BLaER1 treated with 17β-estradiol and CSF1 and Interleukin-3, amounts not matched to agents 10 nM and 100 nM (cell line): Measurements from ENCODE around the gene TMEM86B.
A peak's percentile ranks its signal among the peaks of the same experiment; 100 is the strongest.
"Not testable (repeated sequence)": the region's sequence is repeated elsewhere in the genome, so short reads cannot be mapped to it uniquely, and the experiment has no call there.

Experiments used
- H3K27ac ChIP-seq, 11 experiments: shearing (Covaris generic); formaldehyde crosslinking; 2 replicates each; pipeline ENCODE4 v1.8.1; 2022
- H3K27me3 ChIP-seq, 11 experiments: shearing (Covaris generic); formaldehyde crosslinking; 2 replicates each; pipeline ENCODE4 v1.8.1; 2022
- H3K36me3 ChIP-seq, 11 experiments: shearing (Covaris generic); formaldehyde crosslinking; 2 replicates each; pipeline ENCODE4 v1.8.1; 2022
- H3K4me1 ChIP-seq, 10 experiments: shearing (Covaris generic); formaldehyde crosslinking; 2 replicates each; pipeline ENCODE4 v1.8.1; 2022
- H3K4me2 ChIP-seq, 11 experiments: shearing (Covaris generic); formaldehyde crosslinking; 2 replicates each; pipeline ENCODE4 v1.8.1; 2022
- H3K4me3 ChIP-seq, 10 experiments: shearing (Covaris generic); formaldehyde crosslinking; 2 replicates each; pipeline ENCODE4 v1.8.1; 2022
- H3K9ac ChIP-seq, 11 experiments: shearing (Covaris generic); formaldehyde crosslinking; 2 replicates each; pipeline ENCODE4 v1.8.1; 2022
- H3K9me3 ChIP-seq, 11 experiments: shearing (Covaris generic); formaldehyde crosslinking; replicated peaks in 1 of 11; 2 replicates each; pipeline ENCODE4 v1.8.1; 2022
- H4K20me1 ChIP-seq, 11 experiments: shearing (Covaris generic); formaldehyde crosslinking; 2 replicates each; pipeline ENCODE4 v1.8.1; 2022
- Cebpa-rat ChIP-seq, 11 experiments: shearing (Covaris generic); IDR thresholded peaks; 2 replicates each; pipeline ENCODE4 v1.8.1; 2022

The TMEM86B gene

GRCh38 chr19:55206664-55207500 is 21.7 kb downstream of the TMEM86B start:
- Histone ChIP-seq H3K4me1 (peaks cover 7 to 29% (median 17%) of the 10 kb centered on the region in 10 experiments; a peak in 19 of 20 replicates), H3K27me3 (no peaks in the 10 kb centered on the region; a peak in 1 of 22 replicates), H3K9ac (peak overlapping the region in 4 of 11 experiments; percentile 17 to 49 (median 39); a peak in 4 of 22 replicates), H3K9me3 (peaks cover under 1 to 4% (median 2%) of the 10 kb centered on the region in 11 experiments; a peak in 18 of 22 replicates), H3K27ac (peak overlapping the region in 2 of 11 experiments; percentile 38 to 42; a peak in 3 of 22 replicates), H4K20me1 (no peaks in the 10 kb centered on the region), H3K4me3 (peak overlapping the region in 2 of 10 experiments; percentile 28 to 40; a peak in 3 of 20 replicates), H3K4me2 (peak overlapping the region; percentile 20 to 97 (median 61)), H3K36me3 (no peaks in the 10 kb centered on the region)
- no peak for TF ChIP-seq Cebpa-rat (IDR thresholded peaks at IDR 0.05)

- H3K27ac ChIP-seq, H3K9me3 ChIP-seq, H3K4me3 ChIP-seq, H3K36me3 ChIP-seq, H3K27me3 ChIP-seq, H3K4me2 ChIP-seq, H4K20me1 ChIP-seq, H3K9ac ChIP-seq: not testable (repeated sequence)
- H3K4me1 ChIP-seq: peaks cover 6 to 13% (median 8%) of the 10 kb centered on the region in 10 experiments; a peak in 19 of 20 replicates
Measured at GRCh38 chr19:55202199-55202598, 26.4 kb downstream of the TMEM86B start.

GRCh38 chr19:55199620-55200204 is 28.9 kb downstream of the TMEM86B start:
- Histone ChIP-seq H3K27ac (no peak overlapping the region), H3K9me3 (no peaks in the 10 kb centered on the region), H3K4me1 (peaks cover 0 to 8% (median 0%) of the 10 kb centered on the region in 10 experiments; a peak in 5 of 20 replicates), H3K27me3 (no peaks in the 10 kb centered on the region), H4K20me1 (no peaks in the 10 kb centered on the region), H3K36me3 (no peaks in the 10 kb centered on the region), H3K4me2 (no peak overlapping the region), H3K4me3 (no peak overlapping the region), H3K9ac (no peak overlapping the region)
- no peak for TF ChIP-seq Cebpa-rat (IDR thresholded peaks at IDR 0.05)

- Histone ChIP-seq H3K4me3 (no peak overlapping the region), H4K20me1 (no peaks in the 10 kb centered on the region), H3K4me1 (peaks cover 0 to 6% (median 0%) of the 10 kb centered on the region in 10 experiments; a peak in 5 of 20 replicates), H3K27ac (no peak overlapping the region), H3K36me3 (no peaks in the 10 kb centered on the region), H3K9me3 (no peaks in the 10 kb centered on the region), H3K27me3 (no peaks in the 10 kb centered on the region), H3K4me2 (no peak overlapping the region), H3K9ac (no peak overlapping the region)
- TF ChIP-seq Cebpa-rat (IDR thresholded peaks at IDR 0.05): no peak
Measured at GRCh38 chr19:55198651-55199050, 29.9 kb downstream of the TMEM86B start.

- H3K9me3 ChIP-seq: no peaks in the 10 kb centered on the region
- no peaks in the 10 kb centered on the region for H3K27me3 ChIP-seq
- H3K27ac ChIP-seq: no peak overlapping the region
- H3K4me1 ChIP-seq: no peaks in the 10 kb centered on the region
- no peak for TF ChIP-seq Cebpa-rat (IDR thresholded peaks at IDR 0.05)
- H4K20me1 ChIP-seq: no peaks in the 10 kb centered on the region
- H3K4me2 ChIP-seq: no peak overlapping the region
- H3K4me3 ChIP-seq: no peak overlapping the region
- no peaks in the 10 kb centered on the region for H3K36me3 ChIP-seq
- H3K9ac ChIP-seq: no peak overlapping the region
Measured at GRCh38 chr19:55197528-55197927, 31.0 kb downstream of the TMEM86B start.

GRCh38 chr19:55196803-55197202 is 31.8 kb downstream of the TMEM86B start:
- no peak overlapping the region for H3K9ac ChIP-seq
- no peak overlapping the region for H3K4me3 ChIP-seq
- no peaks in the 10 kb centered on the region for H3K36me3 ChIP-seq
- H3K9me3 ChIP-seq: no peaks in the 10 kb centered on the region
- no peak for TF ChIP-seq Cebpa-rat (IDR thresholded peaks at IDR 0.05)
- H3K27me3 ChIP-seq: no peaks in the 10 kb centered on the region
- no peak overlapping the region for H3K27ac ChIP-seq
- H3K4me1 ChIP-seq: no peaks in the 10 kb centered on the region
- no peak overlapping the region for H3K4me2 ChIP-seq
- no peaks in the 10 kb centered on the region for H4K20me1 ChIP-seq

GRCh38 chr19:55193481-55193880 is 35.1 kb downstream of the TMEM86B start:
- Histone ChIP-seq H3K4me2 (no peak overlapping the region), H3K27ac (no peak overlapping the region), H3K9ac (no peak overlapping the region), H3K36me3 (no peaks in the 10 kb centered on the region), H4K20me1 (no peaks in the 10 kb centered on the region), H3K9me3 (no peaks in the 10 kb centered on the region), H3K27me3 (no peaks in the 10 kb centered on the region), H3K4me3 (no peak overlapping the region), H3K4me1 (peaks cover 5 to 15% (median 6%) of the 10 kb centered on the region in 10 experiments)
- no peak for TF ChIP-seq Cebpa-rat (IDR thresholded peaks at IDR 0.05)

GRCh38 chr19:55189403-55189835 is 39.1 kb downstream of the TMEM86B start:
- H3K9ac ChIP-seq: 0 out of 22 replicates have a peak overlapping the region, but pooled peaks of 1 of the 11 experiments have one; percentile 48
- H3K27me3 ChIP-seq: no peaks in the 10 kb centered on the region

GRCh38 chr19:55188625-55189024 is 39.9 kb downstream of the TMEM86B start:
- Histone ChIP-seq H3K4me3 (peak overlapping the region in 1 of 10 experiments; percentile 24; a peak in 1 of 20 replicates), H4K20me1 (0 out of 22 replicates have a peak, but pooled peaks cover 0 to 7% (median 0%) of the 10 kb centered on the region in 11 experiments), H3K4me1 (peaks cover 15 to 25% (median 17%) of the 10 kb centered on the region in 10 experiments), H3K36me3 (no peaks in the 10 kb centered on the region), H3K4me2 (peak overlapping the region; percentile 51 to 91 (median 76)), H3K9me3 (no peaks in the 10 kb centered on the region), H3K27me3 (no peaks in the 10 kb centered on the region), H3K9ac (peak overlapping the region in 6 of 11 experiments; percentile 20 to 55 (median 44); a peak in 7 of 22 replicates), H3K27ac (peak overlapping the region in 5 of 11 experiments; percentile 15 to 52 (median 24); a peak in 6 of 22 replicates)
- TF ChIP-seq Cebpa-rat (IDR thresholded peaks at IDR 0.05): no peak

More at GRCh38 chr19:55189403-55189835, 39.1 kb downstream of the TMEM86B start:
- Histone ChIP-seq H3K9me3 (no peaks in the 10 kb centered on the region), H3K27ac (peak overlapping the region in 2 of 11 experiments; percentile 16 to 24; a peak in 3 of 22 replicates), H3K36me3 (no peaks in the 10 kb centered on the region), H3K4me2 (peak overlapping the region in 4 of 11 experiments; percentile 15 to 77 (median 72); a peak in 6 of 22 replicates), H3K4me3 (no peak overlapping the region), H3K4me1 (peaks cover 15 to 25% (median 17%) of the 10 kb centered on the region in 10 experiments), H4K20me1 (0 out of 22 replicates have a peak, but pooled peaks cover 0 to 7% (median 0%) of the 10 kb centered on the region in 11 experiments)
- TF ChIP-seq Cebpa-rat (IDR thresholded peaks at IDR 0.05): no peak
